T-helper 1 cell treated with Interleukin-12 subunit alpha and Interleukin-12 subunit beta and Interleukin-4 antibody, amounts not matched to agents 30 ng/mL and 1 ng/mL, for 36 hours (primary cell): Measurements from ENCODE around the gene MRPL24. TPM values are rescaled to one million over a fixed set of nuclear protein-coding genes. Genes with fewer than 3 reads are reported as not detected.

Experiments
- intact Hi-C: fragments of 100-400 bp; cut with micrococcal nuclease; formaldehyde crosslinking; loops from one replicate; pipeline ENCODE4 v1.15.1; 2024
- total RNA-seq: library from RNA; stranded (reverse); gene quantifications from 2 replicates; pipeline ENCODE4 v1.2.3, GENCODE V29; 2022

MRPL24 gene
- total RNA-seq, 1 donor from 2014 or later: 67.4 TPM

- intact Hi-C loops: loop anchor here (5.0 to 10.0 kb wide), 3 partner anchors 553 to 888 kb away; partner anchors contain the start of genes GON4L, KHDC4, SLC25A44 and SYT11
Observed at GRCh38 chr1:156744786-156745419, 4.0 kb upstream of the MRPL24 start.

GRCh38 chr1:156744344-156744743 is 3.5 kb upstream of the MRPL24 start:
- intact Hi-C loops: loop anchor here (5.0 to 10.0 kb wide), 3 partner anchors 552 to 887 kb away; partner anchors contain the start of genes GON4L, KHDC4, SLC25A44 and SYT11

DNA sequence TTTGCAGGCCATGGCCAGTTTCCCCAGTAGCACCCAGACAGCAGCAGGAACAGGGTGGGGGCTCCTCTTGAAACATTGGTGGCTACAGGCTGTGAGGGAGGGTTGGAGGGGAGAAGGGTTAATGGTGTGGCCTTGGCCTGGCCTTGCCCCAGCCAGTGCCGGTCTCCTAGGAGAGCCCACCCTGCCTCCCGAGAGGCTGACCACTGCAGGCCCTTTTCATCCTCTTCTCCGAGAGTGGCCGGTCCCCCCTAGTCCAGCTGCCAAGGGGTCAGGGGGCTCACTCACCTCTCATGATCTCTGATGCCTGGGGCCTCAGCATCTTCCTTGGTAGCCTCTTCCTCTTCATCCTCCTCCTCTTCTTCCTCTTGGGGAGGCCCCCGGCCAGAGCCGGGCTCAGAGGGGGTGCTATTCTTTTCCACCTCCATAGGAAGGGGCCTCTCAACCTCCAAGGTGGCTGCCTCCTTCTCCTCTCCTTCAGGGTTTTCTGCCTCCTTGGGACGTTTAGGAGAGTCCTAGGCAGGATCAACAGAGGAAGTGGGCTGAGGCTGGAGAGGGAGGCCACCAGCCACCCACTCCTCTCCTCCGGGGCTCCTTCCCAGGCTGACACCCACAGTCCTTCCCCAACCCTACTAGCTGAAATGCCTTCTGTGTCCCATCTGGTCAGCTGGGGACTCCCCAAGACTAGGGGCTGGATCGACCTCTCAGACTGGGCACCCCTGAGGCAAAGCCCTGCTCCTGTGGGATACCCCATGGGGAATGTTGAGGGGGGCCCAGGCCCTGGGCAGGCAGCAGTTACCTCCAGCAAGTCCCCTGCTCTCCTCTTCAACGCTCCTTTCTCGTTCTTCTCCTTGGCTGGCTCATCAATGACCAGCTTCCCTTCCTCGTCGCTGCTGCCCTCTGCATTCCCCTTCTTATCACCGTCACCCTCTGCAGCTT is 2.7 kb upstream of the MRPL24 start:
- intact Hi-C loops: loop anchor here (5.0 to 10.0 kb wide), 3 partner anchors 551 to 886 kb away; partner anchors contain the start of genes GON4L, KHDC4, SLC25A44 and SYT11

DNA sequence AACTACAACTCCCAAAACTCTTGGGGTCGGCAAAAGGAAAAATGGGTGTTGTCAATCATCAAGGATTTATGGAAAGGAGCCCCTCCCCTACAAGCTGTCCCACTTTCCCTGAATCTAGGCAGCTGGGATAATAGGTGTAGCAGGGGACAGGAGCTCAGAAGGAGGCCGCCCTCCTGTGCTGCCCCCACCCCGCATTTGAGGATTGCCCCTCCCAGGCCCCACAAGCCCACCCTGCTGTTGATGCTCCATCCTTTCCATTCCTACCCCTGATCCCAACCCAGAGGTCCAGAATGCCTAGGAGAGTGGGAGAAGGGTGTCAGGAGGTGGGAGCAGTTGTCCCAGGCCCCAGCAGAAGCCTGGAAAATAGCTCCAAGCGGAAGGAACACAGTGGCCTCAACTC is 1.9 kb upstream of the MRPL24 start:
- intact Hi-C loops: loop anchor here (5.0 to 10.0 kb wide), 3 partner anchors 550 to 886 kb away; partner anchors contain the start of genes GON4L, KHDC4, SLC25A44 and SYT11

DNA sequence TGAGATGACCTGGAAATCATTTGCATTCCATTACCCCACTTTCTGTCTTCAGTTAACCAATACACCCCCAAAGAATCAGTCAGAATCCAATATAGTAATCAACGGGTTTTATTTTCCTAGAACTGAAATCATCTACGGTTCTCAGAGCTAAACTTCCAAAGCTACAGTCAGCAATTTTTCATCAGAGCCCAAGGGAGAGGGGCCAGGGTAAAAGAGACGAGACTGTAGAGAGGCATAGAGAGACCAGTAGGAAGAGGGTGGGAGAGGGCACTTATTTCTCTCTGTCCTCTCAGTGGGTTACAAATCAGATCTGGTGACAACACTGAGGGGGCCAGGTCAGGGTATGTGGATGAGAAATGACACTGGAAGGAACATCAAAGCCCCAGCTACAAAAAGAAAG is 1.1 kb upstream of the MRPL24 start:
- intact Hi-C loops: loop anchor here (5.0 to 10.0 kb wide), 3 partner anchors 550 to 885 kb away; partner anchors contain the start of genes GON4L, KHDC4, SLC25A44 and SYT11

DNA sequence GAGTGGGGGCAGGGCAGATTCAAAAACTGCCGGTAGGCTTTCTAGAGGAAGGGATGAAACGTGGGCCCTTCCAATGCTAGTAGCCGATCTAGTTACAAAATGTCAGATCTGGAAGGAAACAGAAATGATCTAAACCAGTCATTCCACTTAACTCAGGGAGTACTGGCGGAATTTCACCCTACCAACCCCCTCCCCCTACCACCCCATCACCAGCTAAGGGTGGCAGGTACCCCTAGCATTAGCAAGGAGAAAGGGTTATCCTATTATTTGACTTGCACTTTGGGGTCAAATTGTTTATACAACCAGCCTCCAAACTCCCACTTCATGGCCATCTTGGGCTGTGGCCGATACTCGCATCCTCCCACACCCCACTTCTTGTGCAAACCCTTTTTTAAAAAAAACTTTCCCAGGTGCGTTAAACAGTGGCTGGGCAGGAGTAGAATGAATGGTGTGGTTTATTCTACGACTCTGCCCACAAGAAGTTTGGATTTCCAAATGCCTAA is 644 bp upstream of the MRPL24 start:
- intact Hi-C loops: loop anchor here (1.0 to 10.0 kb wide), 10 partner anchors 10 to 884 kb away; partner anchors contain the start of genes CCT3, GON4L, HDGF and ISG20L2

DNA sequence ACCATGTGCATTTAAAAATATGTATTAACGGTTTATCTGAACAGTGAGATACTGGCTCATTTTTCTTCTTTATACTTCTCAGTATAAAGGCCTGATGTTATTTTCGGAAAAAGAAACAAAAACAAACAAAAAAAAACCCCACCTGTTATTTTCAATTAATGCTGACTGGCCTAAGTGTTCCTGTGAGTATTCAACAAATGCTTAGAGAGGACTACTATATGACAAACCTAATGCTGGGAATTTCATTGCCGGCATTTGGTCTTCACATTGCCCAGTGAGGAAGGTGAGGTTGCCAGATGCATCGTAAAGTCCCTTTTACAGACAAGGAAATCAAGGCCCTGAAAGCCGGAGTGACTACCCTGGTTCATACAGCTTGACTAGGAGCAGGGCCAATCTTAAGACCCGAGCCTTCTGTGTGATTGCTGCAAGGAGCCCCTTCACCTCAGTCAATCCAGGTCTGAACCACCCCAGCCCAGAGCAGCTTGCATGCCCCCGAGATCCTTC is 599 bp downstream of the MRPL24 start:
- intact Hi-C loops: loop anchor here (2.0 to 10.0 kb wide), 4 partner anchors 235 to 883 kb away; partner anchors contain the start of genes GON4L, KHDC4, SLC25A44 and SYT11

DNA sequence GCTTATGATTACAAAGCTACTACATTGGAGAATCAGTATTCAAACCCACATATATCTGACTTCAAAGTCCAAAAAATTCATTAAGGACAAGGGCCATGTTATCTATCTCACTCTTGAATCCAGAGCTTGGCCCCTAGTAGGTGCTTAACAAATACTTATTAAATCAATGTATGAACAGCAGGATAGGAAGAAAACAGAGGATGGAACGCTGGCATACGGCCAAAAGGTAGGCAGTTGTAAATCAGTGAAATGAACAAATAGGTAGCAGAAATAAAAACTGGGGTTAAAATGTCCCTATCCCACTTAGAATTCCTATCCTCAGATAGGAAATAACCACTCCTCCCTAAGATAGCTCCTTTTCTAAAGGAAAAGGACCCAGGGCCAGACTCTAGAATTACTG is 2.0 kb downstream of the MRPL24 start:
- intact Hi-C loops: no loop called here

DNA sequence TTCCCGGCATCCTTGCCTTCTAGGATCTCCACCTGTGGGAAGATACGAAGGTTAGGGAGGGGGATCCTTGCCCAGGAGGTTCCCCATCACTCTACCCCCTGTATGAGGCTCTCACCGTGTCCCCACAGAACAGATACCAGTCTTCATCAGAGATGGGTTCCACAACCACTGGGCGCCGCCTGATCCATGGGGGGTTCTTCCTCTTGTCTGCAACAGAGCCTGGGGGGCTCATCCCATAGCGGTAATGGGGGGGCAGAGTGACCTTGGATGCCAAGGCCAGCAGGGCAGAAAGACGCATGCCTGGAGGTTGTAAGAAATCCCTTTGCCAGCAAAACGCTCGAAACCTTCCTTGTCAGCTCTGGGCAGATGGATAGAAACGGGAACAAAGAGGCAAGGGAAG is 2.5 kb downstream of the MRPL24 start:
- intact Hi-C loops: no loop called here

- intact Hi-C loops: no loop called here
Observed at GRCh38 chr1:156733989-156734584, 6.8 kb downstream of the MRPL24 start.

GRCh38 chr1:156728599-156729462 is 12.1 kb downstream of the MRPL24 start, which contains the start of gene ISG20L2:
ISG20L2 (minus strand) TSS chr1:156728766; CDS start chr1:156727652, 1,114 bp downstream.
- intact Hi-C loops: loop anchor here (1.0 kb wide), 7 partner anchors 12 to 272 kb away; partner anchors contain the start of genes GPATCH4, HDGF, MRPL24 and PRCC

DNA sequence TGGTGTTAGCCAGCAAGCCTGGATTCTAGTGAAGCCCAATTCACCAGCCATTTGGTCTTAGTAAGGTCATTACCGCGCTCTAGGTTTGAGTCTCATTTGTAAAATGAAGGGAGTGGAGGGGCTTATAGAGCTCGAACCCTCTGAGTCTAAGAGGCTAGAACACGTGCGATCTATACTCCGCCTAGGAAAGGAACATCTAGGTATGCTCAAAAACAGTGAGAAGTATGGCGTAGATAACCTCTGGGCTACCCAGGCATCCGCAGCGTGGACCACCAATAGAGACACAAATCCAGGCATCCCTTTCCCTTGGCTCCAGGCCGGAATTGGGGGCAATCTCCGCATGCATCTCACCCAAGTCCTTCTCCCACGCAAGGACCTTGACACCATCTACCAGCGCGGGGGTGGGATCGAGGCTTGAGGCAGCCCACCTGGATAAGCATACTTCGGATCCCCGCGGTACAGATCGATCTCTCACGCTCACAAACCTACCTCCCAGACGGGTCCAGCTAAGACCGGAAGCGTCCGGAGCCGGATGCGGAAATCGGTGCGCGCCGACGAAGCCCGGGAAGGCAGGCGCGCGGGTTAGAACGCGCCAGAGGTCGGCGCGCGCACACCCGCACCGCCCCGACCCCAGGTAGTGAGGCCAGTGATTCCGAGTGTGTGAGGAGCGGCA is 12.8 kb downstream of the MRPL24 start, which contains the start of gene METTL25B:
Gene METTL25B (plus strand): TSS at position 544 of the 673 bp plus-strand sequence. CDS start 636 bp downstream, outside the sequence.
- intact Hi-C loops: loop anchor here (1.0 to 2.0 kb wide), 8 partner anchors 13 to 445 kb away; partner anchors contain the start of genes GPATCH4, HDGF, MRPL24 and PRCC

DNA sequence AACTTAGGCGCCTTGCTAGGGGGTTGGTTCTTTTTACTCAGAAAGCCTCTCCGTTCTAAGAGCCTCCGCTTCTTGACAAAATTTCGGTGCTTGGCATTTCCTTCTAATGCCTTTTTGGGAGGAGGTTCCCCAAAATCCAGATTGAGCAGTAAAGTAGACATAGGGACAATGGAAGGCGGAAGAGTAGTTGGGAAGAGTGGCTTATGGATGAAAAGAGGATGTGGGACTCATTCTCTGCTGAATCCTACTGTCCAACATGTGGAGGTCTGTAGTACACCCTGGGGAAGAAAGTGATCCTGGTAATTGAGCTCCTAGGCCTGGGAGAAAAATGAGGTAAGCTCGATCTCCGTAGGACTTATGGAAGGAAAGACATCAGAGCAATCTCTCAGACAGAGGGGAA is 13.4 kb downstream of the MRPL24 start:
- intact Hi-C loops: loop anchor here (2.0 kb wide), 1 partner anchor 445 kb away; the partner anchor contains the start of gene SMG5

DNA sequence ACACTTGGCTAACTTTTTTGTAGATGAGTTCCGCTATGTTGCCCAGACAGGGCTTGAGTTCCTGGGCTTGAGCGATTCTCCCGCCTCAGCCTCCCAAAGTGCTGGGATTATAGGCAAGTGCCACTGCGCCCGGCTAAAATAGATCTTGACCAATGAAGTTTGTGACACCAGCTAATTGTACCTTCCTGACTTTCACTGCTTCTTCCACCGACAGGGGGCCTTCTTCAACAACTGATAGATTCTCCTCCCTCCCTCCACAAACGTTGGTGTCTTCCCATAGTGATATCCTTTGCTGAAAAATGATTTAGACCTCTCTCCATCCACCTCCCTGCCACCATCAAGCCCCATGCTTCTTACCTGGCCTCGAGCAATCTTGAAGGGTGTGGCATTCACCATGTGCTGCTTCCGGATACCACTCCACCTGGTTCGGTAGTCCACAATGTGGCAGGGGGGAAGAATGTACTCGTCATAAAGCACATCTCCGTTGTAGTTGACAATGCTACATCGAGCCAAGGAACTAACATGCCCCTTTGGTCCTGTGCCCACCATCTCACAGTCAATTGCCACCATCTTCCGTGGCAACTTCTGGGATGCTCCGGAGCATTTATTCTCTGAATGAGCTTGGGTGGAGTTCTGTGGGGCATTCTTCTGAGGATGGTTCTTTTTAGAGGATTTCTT is 14.2 kb downstream of the MRPL24 start:
- intact Hi-C loops: loop anchor here (1.0 to 2.0 kb wide), 7 partner anchors 20 to 444 kb away; partner anchors contain the start of genes NTRK1 and SMG5

- intact Hi-C loops: loop anchor here (1.0 to 2.0 kb wide), 9 partner anchors 19 to 443 kb away; partner anchors contain the start of genes NTRK1 and SMG5
Observed at GRCh38 chr1:156725683-156726280, 15.1 kb downstream of the MRPL24 start.

- intact Hi-C loops: no loop called here
Observed at GRCh38 chr1:156721535-156721934, 19.4 kb downstream of the MRPL24 start.

DNA sequence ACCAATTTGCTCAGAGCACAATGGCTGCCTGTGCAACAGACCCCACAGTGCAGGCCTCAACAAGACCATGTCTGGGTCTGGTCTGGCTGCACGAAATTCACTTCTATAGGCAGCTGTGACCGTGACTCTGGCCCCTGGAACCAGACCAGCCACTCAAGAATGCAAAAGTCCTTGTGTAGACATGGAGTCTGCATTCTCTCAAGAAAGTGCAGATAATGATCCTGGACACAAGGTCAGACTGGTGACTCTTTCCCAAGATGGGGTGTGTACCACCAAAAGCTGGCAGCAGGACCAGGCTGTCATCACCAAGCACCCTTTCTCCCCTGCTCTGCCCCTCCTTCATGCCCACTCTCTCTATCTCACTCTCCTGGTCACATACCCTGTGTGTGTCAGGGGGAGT is 19.8 kb downstream of the MRPL24 start:
- intact Hi-C loops: no loop called here
